GM21717 (cell line): ENCODE results near the gene NANOGP8.
A peak's percentile ranks its signal among the peaks of the same experiment; 100 is the strongest.
"Not testable (repeated sequence)": the region's sequence is repeated elsewhere in the genome, so short reads cannot be mapped to it uniquely, and the experiment has no call there.

ENCODE experiments used
- ATAC-seq: cut with Tn5 transposase; IDR thresholded peaks from one replicate; pipeline ENCODE4 v1.9.1; 2021; ENCODE audit warnings: mild to moderate bottlenecking, moderate library complexity; ENCODE audit not compliant: unreplicated experiment

NANOGP8 gene

GRCh38 chr15:35098737-35099136, 13.6 kb upstream of the NANOGP8 start:
- ATAC-seq, result no peak

- ATAC-seq, result no peak
Observed at GRCh38 chr15:35095941-35096340, 10.8 kb upstream of the NANOGP8 start.

GRCh38 chr15:35092846-35093245, 7.8 kb upstream of the NANOGP8 start:
- no peak for ATAC-seq

GRCh38 chr15:35092311-35092710, 7.2 kb upstream of the NANOGP8 start:
- no peak for ATAC-seq

GRCh38 chr15:35090104-35090807, 5.2 kb upstream of the NANOGP8 start:
- ATAC-seq, result no peak

- no peak for ATAC-seq
Observed at GRCh38 chr15:35089551-35089950, 4.5 kb upstream of the NANOGP8 start.

- ATAC-seq, result no peak
Observed at GRCh38 chr15:35088329-35088728, 3.2 kb upstream of the NANOGP8 start.

- no peak for ATAC-seq
Observed at GRCh38 chr15:35087759-35088158, 2.7 kb upstream of the NANOGP8 start.

GRCh38 chr15:35082371-35083348, 2.4 kb downstream of the NANOGP8 start:
- ATAC-seq, result not testable (repeated sequence)

- ATAC-seq, result not testable (repeated sequence)
Observed at GRCh38 chr15:35081626-35082365, 3.3 kb downstream of the NANOGP8 start.

GRCh38 chr15:35080226-35080625, 4.9 kb downstream of the NANOGP8 start:
- ATAC-seq, result no peak

GRCh38 chr15:35078221-35078915, 6.7 kb downstream of the NANOGP8 start:
- peak; percentile 63 for ATAC-seq

GRCh38 chr15:35071106-35071505, 14.0 kb downstream of the NANOGP8 start:
- no peak for ATAC-seq

- ATAC-seq, result no peak
Observed at GRCh38 chr15:35068846-35069475, 16.1 kb downstream of the NANOGP8 start.

GRCh38 chr15:35067496-35068347, 17.4 kb downstream of the NANOGP8 start:
- ATAC-seq, result no peak

GRCh38 chr15:35066094-35066493, 19.0 kb downstream of the NANOGP8 start:
- no peak for ATAC-seq

GRCh38 chr15:35064576-35065190, 20.4 kb downstream of the NANOGP8 start:
- no peak for ATAC-seq

- no peak for ATAC-seq
Observed at GRCh38 chr15:35062738-35063099, 22.4 kb downstream of the NANOGP8 start.
